IPS-18c (cell line): ENCODE data around the gene PDX1.

ENCODE experiments used
- H3K4me3 ChIP-seq: 2 replicates; pipeline ENCODE4 v1.7.0; 2013; ENCODE audit warnings: low read depth, mild to moderate bottlenecking, low read length, moderate library complexity; ENCODE audit not compliant: insufficient read depth
- H3K9me3 ChIP-seq: one replicate; pipeline ENCODE4 v1.6.1; 2013; ENCODE audit warnings: mild to moderate bottlenecking, low read length, moderate library complexity; ENCODE audit not compliant: control insufficient read depth, insufficient read depth

The PDX1 gene

GRCh38 chr13:27973961-27974662 is 54.3 kb downstream of the PDX1 start:
- H3K4me3 ChIP-seq, result no peak overlapping the region
- peaks cover 2% of the 10 kb centered on the region for H3K9me3 ChIP-seq
